Urinary bladder (tissue), 4 donors: ENCODE results near the gene HOXA2. TPM values are rescaled to one million over a fixed set of nuclear protein-coding genes. Genes with fewer than 3 reads are reported as not detected.

Source experiments
- DNase-seq: peaks from one replicate; pipeline ENCODE4 v3.0.0-alpha.2; 2015; ENCODE audit errors: extremely low spot score
- H3K27ac ChIP-seq: one replicate; pipeline ENCODE4 v1.5.1; 2013; ENCODE audit warnings: low read depth, mild to moderate bottlenecking, moderate library complexity
- H3K36me3 ChIP-seq: one replicate; pipeline ENCODE4 v1.6.1; 2013; ENCODE audit warnings: mild to moderate bottlenecking, moderate library complexity; ENCODE audit not compliant: insufficient read depth
- H3K4me1 ChIP-seq: one replicate; pipeline ENCODE4 v1.6.1; 2013; ENCODE audit warnings: mild to moderate bottlenecking, moderate library complexity; ENCODE audit not compliant: insufficient read depth
- H3K4me3 ChIP-seq: one replicate; pipeline ENCODE4 v1.5.1; 2013; ENCODE audit warnings: low read depth, low read length
- WGBS: extraction: QIAGEN DNeasy Blood & Tissue Kit; methylation state at CpG from one replicate; pipeline ENCODE4 v1.1.7; 2013; 5-methylcytosine and 5-hydroxymethylcytosine counted together
- polyA plus RNA-seq: library from polyadenylated mRNA; stranded (reverse); fragments of 200-250 nt; gene quantifications from one replicate; pipeline ENCODE4 v1.2.3, GENCODE V29; 2013
- total RNA-seq: library from RNA; depleted of rRNA; stranded (reverse); fragments of >200 nt; gene quantifications from one replicate; pipeline ENCODE4 v1.2.3, GENCODE V29; 2014
- donor health status: healthy with polysubstance abuse.
- donor health status: healthy.

Gene HOXA2
- total RNA-seq (1.4 TPM), polyA plus RNA-seq (1.3 TPM)

- no peak for DNase-seq
- Histone ChIP-seq H3K27ac (no peak within 1 kb of the TSS), H3K36me3 (no peaks in the 10 kb centered on the region), H3K4me1 (no peaks in the 10 kb centered on the region), H3K4me3 (peak within 1 kb of the TSS; percentile 29)
- WGBS, result 76% methylated on average over 29 of the region's 29 CpGs
Measured at GRCh38 chr7:27102581-27103442, at the start of gene HOXA2. Gene HOXA2, minus strand, starts transcription at chr7:27102683. Its CDS starts 183 bp downstream, at chr7:27102500.

GRCh38 chr7:27151341-27151930 lies 49.0 kb upstream of the HOXA2 start:
- Histone ChIP-seq H3K4me1 (no peaks in the 10 kb centered on the region), H3K4me3 (peak overlapping the region; percentile 56), H3K36me3 (no peaks in the 10 kb centered on the region), H3K27ac (peak overlapping the region; percentile 94)
- DNase-seq, result no peak
- WGBS, result 1% methylated on average over 27 of the region's 27 CpGs

GRCh38 chr7:27150568-27151340 lies 48.3 kb upstream of the HOXA2 start:
- DNase-seq, result no peak

GRCh38 chr7:27149842-27150567 lies 47.5 kb upstream of the HOXA2 start:
- H3K4me3 ChIP-seq, result peak overlapping the region; percentile 56
- WGBS, result 28% methylated on average over 13 of the region's 13 CpGs
- no peak for DNase-seq
- H3K36me3 ChIP-seq, result no peaks in the 10 kb centered on the region
- H3K27ac ChIP-seq, result peak overlapping the region; percentile 61
- H3K4me1 ChIP-seq, result no peaks in the 10 kb centered on the region

More at GRCh38 chr7:27150568-27151340, 48.3 kb upstream of the HOXA2 start:
- Histone ChIP-seq H3K36me3 (no peaks in the 10 kb centered on the region), H3K4me1 (no peaks in the 10 kb centered on the region), H3K27ac (peak overlapping the region; percentile 94), H3K4me3 (peak overlapping the region; percentile 56)
- under 1% methylated on average over 58 of the region's 58 CpGs for WGBS

GRCh38 chr7:27148756-27149641 lies 46.5 kb upstream of the HOXA2 start:
- no peaks in the 10 kb centered on the region for H3K4me1 ChIP-seq
- 14% methylated on average over 30 of the region's 30 CpGs for WGBS
- peak overlapping the region; percentile 46 for H3K4me3 ChIP-seq
- H3K36me3 ChIP-seq, result no peaks in the 10 kb centered on the region
- H3K27ac ChIP-seq, result peak overlapping the region; percentile 55
- no peak for DNase-seq

- Histone ChIP-seq H3K27ac (peak overlapping the region; percentile 55), H3K4me1 (no peaks in the 10 kb centered on the region), H3K4me3 (peak overlapping the region; percentile 46), H3K36me3 (peaks cover 2% of the 10 kb centered on the region)
- 14% methylated on average over 28 of the region's 28 CpGs for WGBS
- DNase-seq, result no peak
Measured at GRCh38 chr7:27148031-27148755, 45.7 kb upstream of the HOXA2 start.

- 23% methylated on average over 63 of the region's 63 CpGs for WGBS
- Histone ChIP-seq H3K4me3 (peak within 1 kb of the TSS; percentile 46), H3K36me3 (peaks cover 3% of the 10 kb centered on the region), H3K4me1 (no peaks in the 10 kb centered on the region), H3K27ac (peak within 1 kb of the TSS; percentile 82)
- DNase-seq, result no peak
Measured at GRCh38 chr7:27147199-27148030, 44.9 kb upstream of the HOXA2 start, which contains the start of gene HOXA6. Gene HOXA6, minus strand, starts transcription at chr7:27147774. Its CDS starts 25 bp downstream, at chr7:27147749.

GRCh38 chr7:27146491-27147198 lies 44.2 kb upstream of the HOXA2 start:
- H3K4me1 ChIP-seq, result no peaks in the 10 kb centered on the region
- 86% methylated on average over 5 of the region's 5 CpGs for WGBS
- H3K4me3 ChIP-seq, result no peak overlapping the region
- peaks cover 3% of the 10 kb centered on the region for H3K36me3 ChIP-seq
- peak overlapping the region; percentile 82 for H3K27ac ChIP-seq
- no peak for DNase-seq

GRCh38 chr7:27145914-27146412 lies 43.5 kb upstream of the HOXA2 start:
- DNase-seq, result no peak
- no peak overlapping the region for H3K4me3 ChIP-seq
- no peaks in the 10 kb centered on the region for H3K4me1 ChIP-seq
- no peak overlapping the region for H3K27ac ChIP-seq
- peaks cover 3% of the 10 kb centered on the region for H3K36me3 ChIP-seq
- 81% methylated on average over 11 of the region's 11 CpGs for WGBS

GRCh38 chr7:27145165-27145913 lies 42.9 kb upstream of the HOXA2 start:
- Histone ChIP-seq H3K36me3 (peaks cover 3% of the 10 kb centered on the region), H3K4me3 (no peak overlapping the region), H3K27ac (no peak overlapping the region), H3K4me1 (no peaks in the 10 kb centered on the region)
- 84% methylated on average over 47 of the region's 47 CpGs for WGBS
- DNase-seq, result no peak
